Measurements from ENCODE around the gene GPR84.

GPR84 gene

GRCh38 chr12:54337280-54337842, 26.9 kb downstream of the GPR84 start:
- H3F3A ChIP-seq (ENCODE audit: control insufficient read depth, insufficient read depth) = no peaks in the 10 kb centered on the region
- H3K27ac ChIP-seq (ENCODE audit: low read depth, low read length) = no peak overlapping the region
- peaks cover 5% of the 10 kb centered on the region; the same call in 1 of the 2 replicates for H3K79me2 ChIP-seq (ENCODE audit: control insufficient read depth, low read length)
- no peaks in the 10 kb centered on the region for H3K9me2 ChIP-seq (replicated peaks; ENCODE audit: control insufficient read depth, low read length)
- peaks cover 17% of the 10 kb centered on the region for H3K36me3 ChIP-seq (ENCODE audit: control insufficient read depth, low read length)
- no peaks in the 10 kb centered on the region for H3K27me3 ChIP-seq (ENCODE audit: control insufficient read depth, low read length)
- H3K4me2 ChIP-seq (ENCODE audit: low read length) = no peak overlapping the region
- H3K4me1 ChIP-seq (ENCODE audit: control insufficient read depth, low read length) = peaks cover 16% of the 10 kb centered on the region
- H3K4me3 ChIP-seq (ENCODE audit: low read length) = no peak overlapping the region
- no peaks in the 10 kb centered on the region for H4K20me1 ChIP-seq (ENCODE audit: control insufficient read depth, insufficient read depth, low read depth, low read length)
- H3K9me3 ChIP-seq (ENCODE audit: control insufficient read depth, insufficient read depth, low read length) = no peaks in the 10 kb centered on the region
- no peak for TF ChIP-seq EZH2phosphoT487 (IDR thresholded peaks at IDR 0.05; ENCODE audit: borderline replicate concordance, low read length)
- TF ChIP-seq CTCF (IDR thresholded peaks at IDR 0.05; ENCODE audit: low read depth, low read length, poor library complexity, severe bottlenecking) = no peak

GRCh38 chr12:54333420-54334034, 30.8 kb downstream of the GPR84 start:
- no peak overlapping the region for H3K4me3 ChIP-seq (ENCODE audit: low read length)
- no peaks in the 10 kb centered on the region for H3K9me2 ChIP-seq (replicated peaks; ENCODE audit: control insufficient read depth, low read length)
- no peak overlapping the region for H3K4me2 ChIP-seq (ENCODE audit: low read length)
- peaks cover 9% of the 10 kb centered on the region for H3K36me3 ChIP-seq (ENCODE audit: control insufficient read depth, low read length)
- no peaks in the 10 kb centered on the region for H4K20me1 ChIP-seq (ENCODE audit: control insufficient read depth, insufficient read depth, low read depth, low read length)
- peaks cover 21% of the 10 kb centered on the region for H3K4me1 ChIP-seq (ENCODE audit: control insufficient read depth, low read length)
- no peak overlapping the region for H3K27ac ChIP-seq (ENCODE audit: low read depth, low read length)
- H3K9me3 ChIP-seq (ENCODE audit: control insufficient read depth, insufficient read depth, low read length) = no peaks in the 10 kb centered on the region
- H3F3A ChIP-seq (ENCODE audit: control insufficient read depth, insufficient read depth) = no peaks in the 10 kb centered on the region
- TF ChIP-seq CTCF (IDR thresholded peaks at IDR 0.05; ENCODE audit: low read depth, low read length, poor library complexity, severe bottlenecking) (no peak), EZH2phosphoT487 (IDR thresholded peaks at IDR 0.05; ENCODE audit: borderline replicate concordance, low read length) (no peak)
- H3K79me2 ChIP-seq (ENCODE audit: control insufficient read depth, low read length) = peaks cover 14% of the 10 kb centered on the region
- H3K27me3 ChIP-seq (ENCODE audit: control insufficient read depth, low read length) = no peaks in the 10 kb centered on the region

- TF ChIP-seq EZH2phosphoT487 (IDR thresholded peaks at IDR 0.05; ENCODE audit: borderline replicate concordance, low read length) = no peak
- no peak for TF ChIP-seq CTCF (IDR thresholded peaks at IDR 0.05; ENCODE audit: low read depth, low read length, poor library complexity, severe bottlenecking)
- no peak overlapping the region for H3K4me3 ChIP-seq (ENCODE audit: low read length)
- H3K9me3 ChIP-seq (ENCODE audit: control insufficient read depth, insufficient read depth, low read length) = no peaks in the 10 kb centered on the region
- H3F3A ChIP-seq (ENCODE audit: control insufficient read depth, insufficient read depth) = no peaks in the 10 kb centered on the region
- H3K4me2 ChIP-seq (ENCODE audit: low read length) = no peak overlapping the region
- H3K27me3 ChIP-seq (ENCODE audit: control insufficient read depth, low read length) = no peaks in the 10 kb centered on the region
- H3K4me1 ChIP-seq (ENCODE audit: control insufficient read depth, low read length) = peaks cover 21% of the 10 kb centered on the region
- H3K79me2 ChIP-seq (ENCODE audit: control insufficient read depth, low read length) = peaks cover 17% of the 10 kb centered on the region
- H4K20me1 ChIP-seq (ENCODE audit: control insufficient read depth, insufficient read depth, low read depth, low read length) = no peaks in the 10 kb centered on the region
- H3K9me2 ChIP-seq (replicated peaks; ENCODE audit: control insufficient read depth, low read length) = no peaks in the 10 kb centered on the region
- H3K27ac ChIP-seq (ENCODE audit: low read depth, low read length) = no peak overlapping the region
- peaks cover 9% of the 10 kb centered on the region for H3K36me3 ChIP-seq (ENCODE audit: control insufficient read depth, low read length)
These were observed 32.8 kb downstream of the GPR84 start for GRCh38 chr12:54331461-54331860.

Measured in DOHH2 (cell line).